Left cardiac atrium (tissue), 4 donors: Measurements from ENCODE around the gene SERPINA6. TPM values are rescaled to one million over a fixed set of nuclear protein-coding genes. Genes with fewer than 3 reads are reported as not detected.

Experiments
- ATAC-seq, 2 donors: fragments of 200-7000 bp; cut with Tn5 transposase; one replicate each; pipeline ENCODE4 v1.9.1; 2020; ENCODE audit warnings: mild to moderate bottlenecking in 2 of 2, moderate library complexity in 2 of 2
- DNase-seq: peaks from one replicate; pipeline ENCODE4 v3.0.0-alpha.2; 2020
- intact Hi-C, 2 donors: fragments of 100-400 bp; cut with DNase I; formaldehyde crosslinking; loops; one replicate each; pipeline versions ENCODE4 v1.14.1 to v1.15.1; 2022 to 2023
- total RNA-seq, 2 donors: library from RNA; stranded (reverse); fragmentation: NEBNext Ultra II Directional; extraction: Animal tissue kit (Norgen Biotek cat#: 25700); gene quantifications; one replicate each; pipeline ENCODE4 v1.2.1, GENCODE V29; 2021
- donor health status: DM: no; HTN: yes; CAD: no.
- donor health status: DM: no; HTN: yes; CAD: no; lungs with severe emphysema.
- donor health status: DM: yes; HTN: yes; CAD: no.
- donor health status: Dilated cardiomyopathy.

SERPINA6 gene
- total RNA-seq, 2 donors from 2014 or later, result not detected

- DNase-seq (no peak), ATAC-seq (no peak)
- intact Hi-C loops, result no loop called here
Measured at GRCh38 chr14:94332063-94332583, 9.0 kb upstream of the SERPINA6 start.

GRCh38 chr14:94331462-94331861 is 8.3 kb upstream of the SERPINA6 start:
- intact Hi-C loops, result no loop called here
- ATAC-seq, result no peak
- no peak for DNase-seq

- intact Hi-C loops, result no loop called here
- ATAC-seq, result peak; percentile 19 to 23
- no peak for DNase-seq
Measured at GRCh38 chr14:94330857-94331256, 7.7 kb upstream of the SERPINA6 start.

- no peak for DNase-seq
- ATAC-seq, result peak in 1 of 2 donors; percentile 47
- intact Hi-C loops, result no loop called here
Measured at GRCh38 chr14:94330432-94330831, 7.3 kb upstream of the SERPINA6 start.

- no peak for DNase-seq
- intact Hi-C loops, result no loop called here
- ATAC-seq, result no peak
Measured at GRCh38 chr14:94329857-94330256, 6.7 kb upstream of the SERPINA6 start.

- intact Hi-C loops, result no loop called here
- ATAC-seq (no peak), DNase-seq (no peak)
Measured at GRCh38 chr14:94328196-94328595, 5.1 kb upstream of the SERPINA6 start.

GRCh38 chr14:94321421-94322271 is 1.5 kb downstream of the SERPINA6 start:
- intact Hi-C loops, result no loop called here
- DNase-seq, result no peak
- ATAC-seq, result no peak

- intact Hi-C loops, result no loop called here
- no peak for ATAC-seq
- no peak for DNase-seq
Measured at GRCh38 chr14:94320243-94320642, 2.9 kb downstream of the SERPINA6 start.

- DNase-seq, result peak; percentile 64
- ATAC-seq, result peak; percentile 93 to 96
- intact Hi-C loops, result no loop called here
Measured at GRCh38 chr14:94317259-94317658, 5.9 kb downstream of the SERPINA6 start.

- no peak for DNase-seq
- ATAC-seq, result no peak
- intact Hi-C loops, result no loop called here
Measured at GRCh38 chr14:94316692-94317091, 6.4 kb downstream of the SERPINA6 start.

GRCh38 chr14:94314890-94315289 is 8.2 kb downstream of the SERPINA6 start:
- no peak for ATAC-seq
- DNase-seq, result no peak
- intact Hi-C loops, result no loop called here

- ATAC-seq, result peak in 1 of 2 donors; percentile 77
- DNase-seq, result no peak
- intact Hi-C loops, result no loop called here
Measured at GRCh38 chr14:94313991-94314655, 9.0 kb downstream of the SERPINA6 start.

GRCh38 chr14:94312481-94313246 is 10.5 kb downstream of the SERPINA6 start:
- intact Hi-C loops, result no loop called here
- no peak for DNase-seq
- no peak for ATAC-seq

- DNase-seq (no peak), ATAC-seq (no peak)
- intact Hi-C loops, result no loop called here
Measured at GRCh38 chr14:94310248-94310647, 12.9 kb downstream of the SERPINA6 start.

GRCh38 chr14:94309721-94310120 is 13.4 kb downstream of the SERPINA6 start:
- intact Hi-C loops, result no loop called here
- DNase-seq (no peak), ATAC-seq (no peak)

- intact Hi-C loops, result no loop called here
- DNase-seq (no peak), ATAC-seq (no peak)
Measured at GRCh38 chr14:94307410-94307992, 15.6 kb downstream of the SERPINA6 start.

GRCh38 chr14:94306047-94306978 is 16.8 kb downstream of the SERPINA6 start:
- intact Hi-C loops, result no loop called here
- no peak for DNase-seq
- no peak for ATAC-seq

GRCh38 chr14:94305620-94306019 is 17.5 kb downstream of the SERPINA6 start:
- ATAC-seq (no peak), DNase-seq (no peak)

More at GRCh38 chr14:94305620-94306019, 17.5 kb downstream of the SERPINA6 start:
- intact Hi-C loops, result no loop called here
